Mesenchymal stem cell (in vitro differentiated cells and primary cell): ENCODE data around the gene ZC3H14.
"Not testable (repeated sequence)": the region's sequence is repeated elsewhere in the genome, so short reads cannot be mapped to it uniquely, and the experiment has no call there.

Experiments used
- DNase-seq: peaks from one replicate; pipeline ENCODE4 v3.0.0-alpha.2; 2013
- H2AFZ ChIP-seq: one replicate; pipeline ENCODE4 v1.6.1; 2013; ENCODE audit warnings: low read depth, mild to moderate bottlenecking, control low read depth, inconsistent platforms, low read length, moderate library complexity
- H2AK5ac ChIP-seq: 2 replicates; pipeline ENCODE4 v1.6.1; 2013; ENCODE audit warnings: low read length, moderate library complexity, mild to moderate bottlenecking, inconsistent platforms; ENCODE audit not compliant: severe bottlenecking
- H2BK120ac ChIP-seq: one replicate; pipeline ENCODE4 v1.6.1; 2013; ENCODE audit warnings: low read depth, mild to moderate bottlenecking, inconsistent platforms, low read length, moderate library complexity
- H2BK12ac ChIP-seq, 2 experiments: one replicate each; pipeline ENCODE4 v1.6.1; 2013; ENCODE audit warnings: inconsistent platforms in 2 of 2, low read length in 2 of 2, mild to moderate bottlenecking in 2 of 2, moderate library complexity in 2 of 2, control low read depth in 1 of 2
- H2BK15ac ChIP-seq: one replicate; pipeline ENCODE4 v1.6.1; 2013; ENCODE audit warnings: mild to moderate bottlenecking, low read depth, inconsistent platforms; ENCODE audit not compliant: poor library complexity, severe bottlenecking
- H2BK5ac ChIP-seq: 2 replicates; pipeline ENCODE4 v1.6.1; 2013; ENCODE audit warnings: low read depth, mild to moderate bottlenecking, low read length, control low read depth, inconsistent platforms; ENCODE audit not compliant: poor library complexity, severe bottlenecking
- H3K14ac ChIP-seq, 2 experiments: one replicate each; pipeline ENCODE4 v1.6.1; 2013; ENCODE audit warnings: inconsistent platforms in 2 of 2, low read length in 2 of 2, control low read depth in 1 of 2, mild to moderate bottlenecking in 1 of 2, moderate library complexity in 1 of 2
- H3K18ac ChIP-seq, 2 experiments: one replicate each; pipeline ENCODE4 v1.6.1; 2013; ENCODE audit warnings: inconsistent platforms in 2 of 2, low read length in 2 of 2, control low read depth in 1 of 2, low read depth in 1 of 2, mild to moderate bottlenecking in 1 of 2
- H3K23ac ChIP-seq, 2 experiments: one replicate each; pipeline ENCODE4 v1.6.1; 2013; ENCODE audit warnings: inconsistent platforms in 2 of 2, low read length in 2 of 2, mild to moderate bottlenecking in 2 of 2, moderate library complexity in 2 of 2, control low read depth in 1 of 2
- H3K27ac ChIP-seq: 2 replicates; pipeline ENCODE4 v1.5.1; 2013; ENCODE audit warnings: mild to moderate bottlenecking, moderate library complexity, low read length, control low read depth, inconsistent platforms; ENCODE audit not compliant: poor library complexity, severe bottlenecking
- H3K27me3 ChIP-seq, 2 experiments: 2 replicates each; pipeline versions ENCODE4 v1.6.1 to v1.7.0; 2013; ENCODE audit warnings: low read length in 2 of 2, mild to moderate bottlenecking in 2 of 2, moderate library complexity in 2 of 2, control low read depth in 1 of 2, inconsistent platforms in 1 of 2; ENCODE audit not compliant: control insufficient read depth in 1 of 2, insufficient read depth in 1 of 2
- H3K36me3 ChIP-seq, 2 experiments: 2 replicates each; pipeline versions ENCODE4 v1.6.1 to v1.7.0; 2013; ENCODE audit warnings: low read length in 2 of 2, control low read depth in 1 of 2, inconsistent platforms in 1 of 2, low read depth in 1 of 2, mild to moderate bottlenecking in 1 of 2; ENCODE audit not compliant: insufficient read depth in 2 of 2, control insufficient read depth in 1 of 2
- H3K4ac ChIP-seq, 2 experiments: one replicate each; pipeline ENCODE4 v1.6.1; 2013; ENCODE audit warnings: inconsistent platforms in 2 of 2, low read length in 2 of 2, mild to moderate bottlenecking in 2 of 2, moderate library complexity in 2 of 2, control low read depth in 1 of 2, low read depth in 1 of 2
- H3K4me1 ChIP-seq: 2 replicates; pipeline ENCODE4 v1.6.1; 2013; ENCODE audit warnings: low read depth, low read length, control low read depth; ENCODE audit not compliant: control insufficient read depth, insufficient read depth
- H3K4me2 ChIP-seq: 2 replicates; pipeline ENCODE4 v1.6.1; 2013; ENCODE audit warnings: low read length, mild to moderate bottlenecking, inconsistent platforms; ENCODE audit not compliant: poor library complexity, severe bottlenecking
- H3K4me3 ChIP-seq, 2 experiments: 2 replicates each; pipeline versions ENCODE4 v1.5.1 to v1.7.0; 2013; ENCODE audit warnings: low read length in 2 of 2, mild to moderate bottlenecking in 2 of 2, control low read depth in 1 of 2, low read depth in 1 of 2; ENCODE audit not compliant: insufficient read depth in 1 of 2
- H3K79me1 ChIP-seq: replicated peaks from 2 replicates; pipeline ENCODE4 v1.6.1; 2013; ENCODE audit warnings: mild to moderate bottlenecking, control low read depth, low read length, inconsistent platforms; ENCODE audit not compliant: poor library complexity, severe bottlenecking
- H3K9ac ChIP-seq: 2 replicates; pipeline ENCODE4 v1.7.0; 2013; ENCODE audit warnings: mild to moderate bottlenecking, low read length, moderate library complexity
- H3K9me3 ChIP-seq: 2 replicates; pipeline ENCODE4 v1.7.0; 2013; ENCODE audit warnings: mild to moderate bottlenecking, low read length; ENCODE audit not compliant: control insufficient read depth
- H4K8ac ChIP-seq: one replicate; pipeline ENCODE4 v1.6.1; 2013; ENCODE audit warnings: inconsistent platforms, mild to moderate bottlenecking, low read length, moderate library complexity
- H4K91ac ChIP-seq: one replicate; pipeline ENCODE4 v1.6.1; 2013; ENCODE audit warnings: mild to moderate bottlenecking, low read length, inconsistent platforms
- WGBS: methylation state at CpG from one replicate; pipeline ENCODE4 v1.1.7; 2013; ENCODE audit warnings: mixed read lengths; 5-methylcytosine and 5-hydroxymethylcytosine counted together

Gene ZC3H14

GRCh38 chr14:88529889-88530288, 32.9 kb upstream of the ZC3H14 start:
- no CpG with 5 or more reads among the region's 1 CpG for WGBS
- not testable (repeated sequence) for H3K9ac ChIP-seq

GRCh38 chr14:88533064-88533602, 29.7 kb upstream of the ZC3H14 start:
- Histone ChIP-seq H3K4ac (no peak overlapping the region), H2BK5ac (no peak overlapping the region), H3K4me3 (no peak overlapping the region), H4K91ac (no peak overlapping the region), H2BK12ac (no peak overlapping the region), H3K14ac (no peak overlapping the region), H2BK15ac (no peak overlapping the region), H2AFZ (no peak overlapping the region), H3K4me2 (no peak overlapping the region), H3K36me3 (peaks cover 17 to 38% of the 10 kb centered on the region in 2 experiments), H3K27me3 (no peaks in the 10 kb centered on the region), H3K18ac (no peak overlapping the region), H3K4me1 (no peaks in the 10 kb centered on the region), H3K27ac (no peak overlapping the region), H3K79me1 (peaks cover 22% of the 10 kb centered on the region), H2BK120ac (no peak overlapping the region), H4K8ac (no peak overlapping the region), H3K23ac (no peak overlapping the region), H2AK5ac (no peak overlapping the region), H3K9ac (no peak overlapping the region), H3K9me3 (peaks cover 8% of the 10 kb centered on the region)
- WGBS, result 91% methylated on average over 4 of the region's 6 CpGs
- peak; percentile 63 for DNase-seq

More at GRCh38 chr14:88529889-88530288, 32.9 kb upstream of the ZC3H14 start:
- DNase-seq, H3K9me3 ChIP-seq, H3K27me3 ChIP-seq, H3K4me1 ChIP-seq, H2AFZ ChIP-seq, H3K4ac ChIP-seq, H2BK120ac ChIP-seq, H3K4me2 ChIP-seq, H2BK5ac ChIP-seq, H3K23ac ChIP-seq, H4K91ac ChIP-seq, H2AK5ac ChIP-seq, H2BK12ac ChIP-seq, H4K8ac ChIP-seq, H2BK15ac ChIP-seq, H3K4me3 ChIP-seq, H3K18ac ChIP-seq, H3K14ac ChIP-seq, H3K27ac ChIP-seq: not testable (repeated sequence)
- H3K36me3 ChIP-seq, result peaks cover 14 to 25% of the 10 kb centered on the region in 2 experiments
- H3K79me1 ChIP-seq, result peaks cover 20% of the 10 kb centered on the region

GRCh38 chr14:88535149-88535548, 27.7 kb upstream of the ZC3H14 start:
- no peak overlapping the region for H3K14ac ChIP-seq
- no peak overlapping the region for H2BK12ac ChIP-seq
- no peak overlapping the region for H3K4me3 ChIP-seq
- no peak overlapping the region for H2AFZ ChIP-seq
- H2AK5ac ChIP-seq, result no peak overlapping the region
- H3K9me3 ChIP-seq, result no peaks in the 10 kb centered on the region
- no peak overlapping the region for H2BK5ac ChIP-seq
- H3K23ac ChIP-seq, result no peak overlapping the region
- 67% methylated on average over 4 of the region's 4 CpGs for WGBS
- peaks cover 28% of the 10 kb centered on the region for H3K79me1 ChIP-seq
- H3K27me3 ChIP-seq, result no peaks in the 10 kb centered on the region
- H3K4me1 ChIP-seq, result no peaks in the 10 kb centered on the region
- DNase-seq, result peak; percentile 14
- H3K4ac ChIP-seq, result no peak overlapping the region
- H4K91ac ChIP-seq, result no peak overlapping the region
- no peak overlapping the region for H3K27ac ChIP-seq
- no peak overlapping the region for H4K8ac ChIP-seq
- H3K36me3 ChIP-seq, result peaks cover 14 to 43% of the 10 kb centered on the region in 2 experiments
- no peak overlapping the region for H3K18ac ChIP-seq
- H3K9ac ChIP-seq, result no peak overlapping the region
- H2BK15ac ChIP-seq, result no peak overlapping the region
- no peak overlapping the region for H2BK120ac ChIP-seq
- no peak overlapping the region for H3K4me2 ChIP-seq

GRCh38 chr14:88535813-88536212, 27.0 kb upstream of the ZC3H14 start:
- peaks cover 14 to 46% of the 10 kb centered on the region in 2 experiments for H3K36me3 ChIP-seq
- no peak for DNase-seq
- no peak overlapping the region for H3K4me2 ChIP-seq
- H3K4ac ChIP-seq, result no peak overlapping the region
- no peak overlapping the region for H2AK5ac ChIP-seq
- H2AFZ ChIP-seq, result no peak overlapping the region
- no peak overlapping the region for H2BK12ac ChIP-seq
- peaks cover 30% of the 10 kb centered on the region for H3K79me1 ChIP-seq
- no peak overlapping the region for H3K9ac ChIP-seq
- H2BK5ac ChIP-seq, result no peak overlapping the region
- H4K8ac ChIP-seq, result no peak overlapping the region
- no peak overlapping the region for H3K14ac ChIP-seq
- H2BK120ac ChIP-seq, result no peak overlapping the region
- no peak overlapping the region for H3K27ac ChIP-seq
- no peak overlapping the region for H4K91ac ChIP-seq
- no peaks in the 10 kb centered on the region for H3K4me1 ChIP-seq
- H3K9me3 ChIP-seq, result no peaks in the 10 kb centered on the region
- WGBS, result 79% methylated on average over 4 of the region's 4 CpGs
- H3K18ac ChIP-seq, result no peak overlapping the region
- H3K27me3 ChIP-seq, result no peaks in the 10 kb centered on the region
- no peak overlapping the region for H3K23ac ChIP-seq
- no peak overlapping the region for H2BK15ac ChIP-seq
- no peak overlapping the region for H3K4me3 ChIP-seq
